ENCODE results near the gene XRCC3.

Gene XRCC3

DNA sequence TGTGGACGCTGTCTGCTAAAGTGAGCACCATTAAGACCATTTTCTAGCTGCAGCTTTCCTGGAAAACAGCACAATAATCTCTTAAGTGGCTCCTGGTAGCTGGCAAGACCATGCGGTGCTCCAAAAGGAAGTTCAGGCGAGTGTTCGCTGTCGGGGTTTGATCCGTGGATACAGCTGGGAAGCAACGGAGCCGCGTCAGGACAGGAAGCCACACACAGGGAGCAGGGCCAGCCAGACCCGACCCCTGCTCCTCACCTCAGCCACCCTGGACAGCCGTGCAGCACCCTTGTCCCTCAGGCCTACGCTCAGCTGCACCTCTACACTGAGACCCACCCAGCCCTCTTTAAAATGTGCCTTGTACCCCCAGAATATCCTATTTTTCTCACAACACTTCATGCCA, 19.8 kb upstream of the XRCC3 start:
- no peak overlapping the region for H3K4me3 ChIP-seq (ENCODE audit: low read depth, low read length)
- no peak for DNase-seq (ENCODE audit: low read depth)
- TF ChIP-seq, protein P1, sequence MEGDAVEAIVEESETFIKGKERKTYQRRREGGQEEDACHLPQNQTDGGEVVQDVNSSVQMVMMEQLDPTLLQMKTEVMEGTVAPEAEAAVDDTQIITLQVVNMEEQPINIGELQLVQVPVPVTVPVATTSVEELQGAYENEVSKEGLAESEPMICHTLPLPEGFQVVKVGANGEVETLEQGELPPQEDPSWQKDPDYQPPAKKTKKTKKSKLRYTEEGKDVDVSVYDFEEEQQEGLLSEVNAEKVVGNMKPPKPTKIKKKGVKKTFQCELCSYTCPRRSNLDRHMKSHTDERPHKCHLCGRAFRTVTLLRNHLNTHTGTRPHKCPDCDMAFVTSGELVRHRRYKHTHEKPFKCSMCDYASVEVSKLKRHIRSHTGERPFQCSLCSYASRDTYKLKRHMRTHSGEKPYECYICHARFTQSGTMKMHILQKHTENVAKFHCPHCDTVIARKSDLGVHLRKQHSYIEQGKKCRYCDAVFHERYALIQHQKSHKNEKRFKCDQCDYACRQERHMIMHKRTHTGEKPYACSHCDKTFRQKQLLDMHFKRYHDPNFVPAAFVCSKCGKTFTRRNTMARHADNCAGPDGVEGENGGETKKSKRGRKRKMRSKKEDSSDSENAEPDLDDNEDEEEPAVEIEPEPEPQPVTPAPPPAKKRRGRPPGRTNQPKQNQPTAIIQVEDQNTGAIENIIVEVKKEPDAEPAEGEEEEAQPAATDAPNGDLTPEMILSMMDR (IDR thresholded peaks at IDR 0.05; ENCODE audit: control insufficient read depth, extremely low read depth, insufficient read depth): no peak

DNA sequence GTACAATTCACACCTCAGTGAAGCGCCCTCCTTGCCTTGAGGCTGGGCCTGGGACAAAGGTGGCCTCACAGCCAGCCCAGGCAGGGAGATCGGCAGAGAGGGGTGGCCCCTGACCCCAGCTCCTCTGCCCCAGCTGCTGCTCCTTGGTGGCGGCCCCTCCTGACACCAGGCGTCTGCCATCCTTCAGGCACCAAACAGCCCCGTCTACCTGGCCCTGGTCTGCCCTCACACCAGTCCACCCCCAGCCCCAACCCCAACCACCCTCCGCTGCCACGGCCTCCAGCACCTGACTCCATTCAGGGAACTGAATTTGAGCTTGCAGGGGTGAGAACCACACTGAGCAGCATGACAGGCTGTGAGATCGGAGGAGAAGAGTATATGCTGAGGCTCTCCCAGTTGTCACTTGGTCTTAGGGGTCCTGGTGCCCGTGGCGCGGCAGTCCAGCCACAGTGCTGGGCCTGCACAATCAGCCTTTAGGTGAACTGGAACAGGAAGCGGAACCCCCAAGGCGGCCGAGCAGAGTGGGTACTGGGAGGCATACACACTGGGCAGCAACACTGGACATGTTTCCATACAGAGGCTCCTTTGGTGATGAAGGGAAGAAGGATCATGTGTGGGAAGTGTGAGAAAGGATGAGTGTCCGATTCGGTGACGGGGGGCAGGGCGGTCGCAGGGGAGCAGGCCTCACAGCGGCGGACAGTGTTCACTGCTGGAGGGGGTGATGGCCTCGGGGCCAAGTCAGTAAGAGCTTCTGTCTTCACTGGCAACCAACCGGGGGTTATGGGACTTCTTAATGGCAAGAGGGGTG, 19.0 kb upstream of the XRCC3 start:
- no peak overlapping the region for H3K4me3 ChIP-seq (ENCODE audit: low read depth, low read length)
- no peak for DNase-seq (ENCODE audit: low read depth)
- TF ChIP-seq, protein P1 (IDR thresholded peaks at IDR 0.05; ENCODE audit: control insufficient read depth, extremely low read depth, insufficient read depth): no peak

DNA sequence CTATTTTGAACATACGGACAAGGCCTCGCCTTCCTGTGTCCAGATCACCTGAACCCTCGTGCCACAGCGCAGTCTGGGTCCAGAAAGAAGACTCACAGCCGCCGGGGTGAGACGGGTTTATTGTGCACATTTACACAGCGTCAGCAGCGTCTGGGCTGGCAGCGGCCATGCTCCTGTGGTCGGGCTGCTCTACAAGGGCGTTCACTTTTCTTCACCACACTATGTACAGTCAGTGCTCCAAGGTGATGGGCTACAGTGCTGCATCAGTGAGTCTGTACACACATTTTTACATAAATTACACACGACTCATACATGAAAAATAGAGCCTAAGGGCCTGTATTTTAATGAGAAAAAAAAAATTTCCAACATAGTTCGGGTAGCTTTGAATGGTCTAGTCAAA, 18.4 kb upstream of the XRCC3 start:
- H3K4me3 ChIP-seq (ENCODE audit: low read depth, low read length): no peak overlapping the region
- TF ChIP-seq, protein P1 (IDR thresholded peaks at IDR 0.05; ENCODE audit: control insufficient read depth, extremely low read depth, insufficient read depth): no peak
- no peak for DNase-seq (ENCODE audit: low read depth)

DNA sequence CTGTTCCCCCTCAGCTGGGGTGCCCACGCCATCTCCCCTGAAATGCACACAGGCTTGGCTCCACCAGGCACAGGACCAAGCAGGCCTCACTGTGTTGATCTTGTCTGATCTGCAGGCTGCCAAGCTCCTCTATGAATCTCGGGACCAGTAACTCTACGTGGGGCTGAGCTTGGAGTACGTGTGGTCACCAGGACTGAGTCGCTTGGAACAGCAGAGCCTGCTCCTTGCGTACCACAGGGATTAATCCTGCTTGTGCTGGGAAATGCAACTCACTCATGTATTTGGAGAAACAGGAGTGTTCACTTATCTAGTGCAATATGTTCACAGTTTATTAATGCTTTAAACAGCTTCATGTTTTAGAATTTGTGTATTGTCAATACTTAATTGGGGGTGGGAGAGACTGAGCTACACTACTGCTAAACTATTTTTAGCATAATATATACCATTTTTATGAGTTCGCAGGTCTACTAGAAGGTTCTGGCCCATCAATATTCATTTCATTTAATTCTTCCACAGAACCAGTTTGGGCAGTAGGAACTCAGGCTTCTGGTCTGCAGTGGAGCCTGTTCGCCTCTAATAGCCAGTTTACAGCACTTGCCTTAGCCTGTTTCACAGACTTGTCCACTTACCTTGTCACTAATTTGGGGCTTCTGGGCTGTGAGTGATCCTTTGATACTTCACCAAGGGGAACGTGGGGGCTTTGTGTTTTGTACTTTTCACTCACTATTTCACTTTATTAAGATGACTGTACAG, 17.8 kb upstream of the XRCC3 start:
- TF ChIP-seq, protein P1 (IDR thresholded peaks at IDR 0.05; ENCODE audit: control insufficient read depth, extremely low read depth, insufficient read depth): no peak
- no peak overlapping the region for H3K4me3 ChIP-seq (ENCODE audit: low read depth, low read length)
- peak; percentile 66 for DNase-seq (ENCODE audit: low read depth)

DNA sequence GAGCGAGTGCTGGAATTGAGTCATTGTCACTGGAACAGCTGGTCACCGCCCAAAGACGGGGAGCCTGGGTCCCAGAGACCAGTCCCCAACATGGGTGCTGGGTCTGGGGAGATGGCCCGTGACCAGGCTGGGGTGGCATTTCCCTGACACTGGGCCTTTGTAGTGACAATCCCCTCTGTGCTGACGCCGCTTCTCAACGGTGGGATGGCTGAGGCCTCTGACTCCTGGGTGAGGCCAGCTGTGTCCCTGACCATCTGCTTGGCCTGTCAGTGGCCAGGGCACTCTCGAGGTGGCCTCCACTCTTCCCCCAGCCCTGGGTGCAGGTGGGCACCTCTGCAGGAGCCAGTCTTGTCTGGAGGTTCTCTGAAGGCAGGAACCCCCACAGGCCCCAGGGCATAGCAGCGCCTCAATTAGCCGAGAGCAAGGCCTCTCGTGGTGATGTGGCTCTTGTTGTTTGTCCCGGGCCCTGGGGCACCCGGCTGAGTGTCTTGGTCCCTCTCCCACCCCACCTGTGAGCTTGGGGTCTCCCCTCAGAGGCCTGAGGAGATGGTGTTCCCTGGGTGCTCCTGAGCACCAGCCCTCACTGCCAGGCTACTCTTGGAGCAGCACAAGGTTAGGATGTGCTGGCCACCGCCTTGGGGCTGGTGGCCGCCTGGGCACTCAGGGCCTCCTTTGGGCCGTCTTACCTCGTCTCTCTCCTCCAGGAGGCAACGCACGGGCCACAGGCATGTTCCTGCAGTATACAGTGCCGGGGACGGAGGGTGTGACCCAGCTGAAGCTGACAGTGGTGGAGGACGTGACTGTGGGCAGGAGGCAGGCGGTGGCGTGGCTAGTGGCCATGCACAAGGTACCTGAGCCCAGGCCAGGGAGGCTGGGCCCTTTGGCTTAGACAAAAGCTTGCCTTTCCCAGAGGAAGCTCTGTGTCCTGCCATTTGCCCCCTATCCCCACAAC, 16.9 kb upstream of the XRCC3 start:
- H3K4me3 ChIP-seq (ENCODE audit: low read depth, low read length): no peak overlapping the region
- TF ChIP-seq, protein P1 (IDR thresholded peaks at IDR 0.05; ENCODE audit: control insufficient read depth, extremely low read depth, insufficient read depth): no peak
- no peak for DNase-seq (ENCODE audit: low read depth)

DNA sequence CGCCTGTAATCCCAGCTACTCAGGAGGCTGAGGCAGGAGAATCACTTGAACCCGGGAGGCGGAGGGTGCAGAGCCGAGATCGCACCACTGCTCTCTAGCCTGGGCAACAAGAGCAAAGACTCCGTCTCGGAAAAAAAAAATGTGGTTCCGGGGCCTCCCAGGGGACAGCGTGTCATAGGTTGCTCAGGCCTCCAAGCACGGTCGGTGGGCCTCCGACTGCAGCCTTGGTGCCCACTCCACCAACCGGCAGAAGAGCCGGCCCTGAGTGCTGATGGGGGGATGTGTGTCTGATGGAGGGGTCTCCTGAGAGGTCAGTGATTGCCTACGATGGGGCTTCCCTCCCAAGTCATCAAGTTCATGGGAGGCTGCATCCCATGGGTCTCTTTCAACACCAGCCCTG, 16.2 kb upstream of the XRCC3 start:
- H3K4me3 ChIP-seq (ENCODE audit: low read depth, low read length): no peak overlapping the region
- no peak for DNase-seq (ENCODE audit: low read depth)
- TF ChIP-seq, protein P1 (IDR thresholded peaks at IDR 0.05; ENCODE audit: control insufficient read depth, extremely low read depth, insufficient read depth): no peak

Measured in LNCaP clone FGC (cell line).